ENCODE results near the gene PCDHGC5.

Gene PCDHGC5

GRCh38 chr5:141533897-141534296 is 45.0 kb downstream of the PCDHGC5 start:
- Mint-ChIP-seq H3K9me3 (no peaks in the 10 kb centered on the region), H3K4me3 (no peak overlapping the region), H3K27me3 (ENCODE audit: low read depth, poor library complexity) (no peaks in the 10 kb centered on the region), H3K4me1 (no peaks in the 10 kb centered on the region), H3K27ac (no peak overlapping the region), H3K36me3 (ENCODE audit: low read depth) (peaks cover 36% of the 10 kb centered on the region)
- no peak for DNase-seq
- TF ChIP-seq CTCF (IDR thresholded peaks at IDR 0.05): no peak

GRCh38 chr5:141534492-141535213 is 45.8 kb downstream of the PCDHGC5 start:
- TF ChIP-seq CTCF (IDR thresholded peaks at IDR 0.05): no peak

More at GRCh38 chr5:141534492-141535213, 45.8 kb downstream of the PCDHGC5 start:
- no peaks in the 10 kb centered on the region for H3K27me3 Mint-ChIP-seq (ENCODE audit: low read depth, poor library complexity)
- H3K27ac Mint-ChIP-seq: no peak overlapping the region
- H3K4me3 Mint-ChIP-seq: no peak overlapping the region
- DNase-seq: no peak
- no peaks in the 10 kb centered on the region for H3K4me1 Mint-ChIP-seq
- peaks cover 5% of the 10 kb centered on the region for H3K9me3 Mint-ChIP-seq
- peaks cover 41% of the 10 kb centered on the region for H3K36me3 Mint-ChIP-seq (ENCODE audit: low read depth)
